ENCODE results near the gene SPSB1.
A peak's percentile ranks its signal among the peaks of the same experiment; 100 is the strongest.

SPSB1 gene

DNA sequence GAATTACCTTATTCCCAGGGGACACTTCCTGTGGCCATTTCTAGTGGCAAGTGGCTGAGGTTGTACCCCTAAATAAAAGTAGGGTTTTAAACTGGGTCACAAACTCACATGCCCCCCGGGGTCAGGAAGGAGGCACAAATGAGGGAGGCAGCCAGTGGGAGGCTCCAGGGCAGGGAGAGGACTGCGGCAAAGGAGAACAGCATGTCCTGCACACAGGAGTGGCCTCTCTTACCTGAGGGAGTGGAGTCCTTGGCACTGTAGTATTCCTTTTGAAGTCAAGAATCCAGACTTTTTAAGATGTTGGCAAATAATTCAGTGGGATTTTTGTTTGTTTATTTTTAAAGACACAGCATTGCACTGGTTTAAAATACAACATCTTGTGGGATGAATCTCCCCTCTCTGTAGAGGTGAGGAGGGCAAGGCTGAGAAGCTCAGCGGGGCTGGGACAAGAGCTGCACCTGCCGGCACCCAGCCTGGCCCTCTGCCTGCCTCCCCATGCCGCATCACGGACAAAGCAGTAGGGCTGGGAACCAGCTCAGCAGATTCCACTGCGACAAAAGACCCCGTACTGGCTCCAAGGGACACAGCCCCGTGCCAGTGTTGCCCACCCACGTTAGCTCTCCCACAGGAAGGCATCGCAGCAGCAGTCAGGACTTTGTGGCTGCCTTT lies 22.2 kb downstream of the SPSB1 start:
- H3K27me3 Mint-ChIP-seq, result no peaks in the 10 kb centered on the region
- no peaks in the 10 kb centered on the region for H3K9me3 Mint-ChIP-seq
- H3K36me3 Mint-ChIP-seq (ENCODE audit: insufficient read depth), result peaks cover 1% of the 10 kb centered on the region
- H3K4me1 Mint-ChIP-seq, result peaks cover 14% of the 10 kb centered on the region
- DNase-seq (ENCODE audit: low spot score in 2 of 2) (no peak), ATAC-seq (replicated peaks; ENCODE audit: extremely low read depth, poor library complexity, severe bottlenecking) (no peak)
- no peak overlapping the region for H3K27ac Mint-ChIP-seq (ENCODE audit: low read depth)
- H3K4me3 Mint-ChIP-seq, result peak overlapping the region; percentile 37

DNA sequence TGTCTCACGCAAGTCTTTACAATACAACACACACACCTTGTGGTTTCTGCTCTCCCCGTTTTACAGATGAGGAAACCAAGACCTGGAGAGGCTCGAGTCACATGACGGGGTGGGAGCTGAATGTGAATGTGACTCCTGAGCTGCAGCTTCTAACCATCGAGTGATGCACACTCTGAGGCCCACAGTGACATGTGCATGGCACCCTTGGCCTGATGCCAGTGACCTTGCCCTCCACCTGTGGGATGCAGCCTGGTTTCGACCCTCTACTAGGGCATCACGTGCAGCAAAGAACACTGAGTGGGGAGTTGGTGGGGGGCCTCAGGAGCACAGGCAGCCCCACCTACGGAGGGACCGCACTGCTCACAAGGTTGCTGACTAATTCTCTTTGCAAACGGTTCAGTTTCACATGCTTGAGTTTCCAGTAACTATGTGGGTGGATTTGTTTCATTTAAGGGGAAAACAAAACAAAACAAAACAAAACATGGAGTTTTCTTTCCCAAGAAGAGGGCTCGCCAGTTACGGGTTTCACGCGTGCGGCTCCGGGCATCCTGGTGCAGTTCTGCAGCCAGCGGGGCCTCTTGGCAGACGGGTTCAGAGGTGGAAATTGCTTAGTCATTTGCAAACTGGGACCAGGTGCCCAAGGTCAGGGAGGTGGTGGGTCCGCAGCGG lies 22.9 kb downstream of the SPSB1 start:
- ATAC-seq (replicated peaks; ENCODE audit: extremely low read depth, poor library complexity, severe bottlenecking) (no peak), DNase-seq (ENCODE audit: low spot score in 2 of 2) (no peak)
- H3K9me3 Mint-ChIP-seq, result no peaks in the 10 kb centered on the region
- H3K4me1 Mint-ChIP-seq, result peaks cover 14% of the 10 kb centered on the region
- no peaks in the 10 kb centered on the region for H3K27me3 Mint-ChIP-seq
- H3K36me3 Mint-ChIP-seq (ENCODE audit: insufficient read depth), result peaks cover 1% of the 10 kb centered on the region
- H3K4me3 Mint-ChIP-seq, result peak overlapping the region; percentile 27
- H3K27ac Mint-ChIP-seq (ENCODE audit: low read depth), result no peak overlapping the region

DNA sequence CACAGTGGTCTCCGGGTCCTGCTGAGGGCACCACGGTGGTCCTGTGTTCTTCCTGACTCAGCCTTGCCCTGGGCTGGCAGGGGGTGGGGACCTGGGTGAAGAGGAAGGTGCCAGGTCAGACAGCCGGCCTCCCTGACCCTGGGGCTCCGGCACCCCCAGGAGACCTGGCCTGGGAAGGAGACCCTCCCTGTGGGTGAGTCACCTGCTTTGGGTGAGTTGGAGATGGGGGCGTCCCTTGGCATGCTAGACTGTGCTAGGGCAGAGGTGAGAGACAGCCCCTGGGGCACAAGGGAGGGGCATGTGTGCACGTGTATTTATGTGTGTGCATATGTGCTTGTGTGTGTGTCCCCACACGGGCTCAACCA lies 23.4 kb downstream of the SPSB1 start:
- Mint-ChIP-seq H3K9me3 (no peaks in the 10 kb centered on the region), H3K27me3 (no peaks in the 10 kb centered on the region), H3K27ac (ENCODE audit: low read depth) (no peak overlapping the region), H3K36me3 (ENCODE audit: insufficient read depth) (peaks cover 1% of the 10 kb centered on the region), H3K4me3 (no peak overlapping the region), H3K4me1 (peaks cover 14% of the 10 kb centered on the region)
- ATAC-seq (replicated peaks; ENCODE audit: extremely low read depth, poor library complexity, severe bottlenecking), result no peak
- no peak for DNase-seq (ENCODE audit: low spot score in 2 of 2)

DNA sequence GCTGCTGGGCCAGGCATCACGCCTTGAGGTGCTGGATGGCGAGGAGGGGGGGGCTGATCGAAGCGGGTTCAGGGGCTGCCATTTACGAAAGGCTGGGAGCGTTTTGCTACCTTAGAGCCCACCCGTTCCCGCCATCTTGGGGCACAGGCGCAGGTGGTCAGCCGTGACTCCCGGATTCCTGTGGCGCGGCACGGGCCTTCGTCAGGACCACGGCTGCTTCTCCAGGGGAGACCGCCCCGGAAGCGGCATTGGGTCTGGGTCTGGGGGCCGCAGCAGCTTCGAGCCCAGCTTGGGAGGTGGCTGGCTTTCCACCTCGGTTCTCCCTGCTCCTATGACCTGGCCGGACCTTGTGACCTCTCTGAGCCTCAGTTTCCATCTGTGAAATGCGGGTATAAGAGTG lies 23.8 kb downstream of the SPSB1 start:
- H3K4me3 Mint-ChIP-seq, result no peak overlapping the region
- ATAC-seq (replicated peaks; ENCODE audit: extremely low read depth, poor library complexity, severe bottlenecking), result no peak
- peaks cover 1% of the 10 kb centered on the region for H3K36me3 Mint-ChIP-seq (ENCODE audit: insufficient read depth)
- DNase-seq (ENCODE audit: low spot score in 2 of 2), result no peak
- H3K27ac Mint-ChIP-seq (ENCODE audit: low read depth), result no peak overlapping the region
- no peaks in the 10 kb centered on the region for H3K27me3 Mint-ChIP-seq
- no peaks in the 10 kb centered on the region for H3K9me3 Mint-ChIP-seq
- peaks cover 14% of the 10 kb centered on the region for H3K4me1 Mint-ChIP-seq

DNA sequence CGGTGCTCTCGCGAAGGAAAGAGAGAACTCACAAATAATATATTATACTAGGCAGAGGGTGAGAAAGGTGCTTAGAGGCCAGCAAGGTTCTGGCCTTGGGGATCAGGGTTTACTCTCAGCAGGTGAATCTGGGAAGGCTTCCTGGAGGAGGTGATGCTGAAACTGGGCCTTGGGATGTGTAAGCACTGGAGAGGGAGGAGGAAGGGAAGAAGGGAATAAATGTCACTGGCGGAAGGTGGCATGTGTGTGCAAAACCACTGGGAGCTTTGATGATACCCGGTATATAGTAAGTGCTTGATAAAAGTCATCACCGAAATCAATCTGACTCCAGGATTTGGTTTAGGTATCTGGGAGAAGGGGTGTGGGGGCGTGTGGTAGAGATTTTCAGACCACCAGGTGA lies 24.4 kb downstream of the SPSB1 start:
- peaks cover 14% of the 10 kb centered on the region for H3K4me1 Mint-ChIP-seq
- H3K27me3 Mint-ChIP-seq, result no peaks in the 10 kb centered on the region
- H3K4me3 Mint-ChIP-seq, result no peak overlapping the region
- H3K27ac Mint-ChIP-seq (ENCODE audit: low read depth), result no peak overlapping the region
- H3K36me3 Mint-ChIP-seq (ENCODE audit: insufficient read depth), result peaks cover 1% of the 10 kb centered on the region
- no peaks in the 10 kb centered on the region for H3K9me3 Mint-ChIP-seq
- ATAC-seq (replicated peaks; ENCODE audit: extremely low read depth, poor library complexity, severe bottlenecking), result no peak
- DNase-seq (ENCODE audit: low spot score in 2 of 2), result no peak

DNA sequence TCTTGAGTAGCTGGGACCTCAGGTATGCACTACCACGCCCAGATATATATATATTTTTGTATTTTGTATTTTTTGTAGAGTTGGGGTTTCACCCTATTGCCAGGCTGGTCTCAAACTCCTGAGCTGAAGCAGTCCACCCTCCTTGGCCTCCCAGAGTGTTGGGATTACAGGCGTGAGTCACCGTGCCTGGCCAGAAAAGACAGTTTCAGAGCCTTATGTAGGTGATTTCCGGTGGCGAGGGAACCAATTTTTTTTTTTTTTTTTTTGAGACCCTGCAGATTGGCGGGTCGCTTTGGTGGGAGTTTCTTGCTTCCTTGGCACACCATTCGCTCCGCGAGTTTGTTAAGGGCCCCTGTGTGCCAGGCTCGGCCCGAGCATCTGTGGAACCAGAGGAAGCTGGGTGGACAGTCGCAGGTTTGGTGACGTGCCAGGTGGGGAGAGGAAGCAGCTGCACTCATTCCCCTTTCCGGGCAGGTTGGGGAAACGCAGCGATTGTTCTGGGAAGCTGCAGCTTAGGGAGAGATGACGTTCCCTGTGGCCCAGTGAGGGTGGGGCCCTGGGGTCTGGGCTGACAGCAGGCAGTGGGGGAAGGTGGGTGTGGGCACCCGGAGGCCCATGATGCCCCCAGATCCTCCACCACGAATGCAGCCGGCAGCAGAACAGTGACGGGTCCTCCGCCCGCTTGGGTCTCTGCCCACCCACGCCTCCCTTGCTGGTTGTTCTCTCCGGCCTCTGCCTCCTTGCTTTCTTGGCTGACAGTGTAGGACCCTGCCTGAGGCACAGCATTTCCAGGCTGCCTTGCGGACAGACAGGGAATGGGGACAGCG lies 25.1 kb downstream of the SPSB1 start:
- H3K4me3 Mint-ChIP-seq, result no peak overlapping the region
- ATAC-seq (replicated peaks; ENCODE audit: extremely low read depth, poor library complexity, severe bottlenecking), result no peak

DNA sequence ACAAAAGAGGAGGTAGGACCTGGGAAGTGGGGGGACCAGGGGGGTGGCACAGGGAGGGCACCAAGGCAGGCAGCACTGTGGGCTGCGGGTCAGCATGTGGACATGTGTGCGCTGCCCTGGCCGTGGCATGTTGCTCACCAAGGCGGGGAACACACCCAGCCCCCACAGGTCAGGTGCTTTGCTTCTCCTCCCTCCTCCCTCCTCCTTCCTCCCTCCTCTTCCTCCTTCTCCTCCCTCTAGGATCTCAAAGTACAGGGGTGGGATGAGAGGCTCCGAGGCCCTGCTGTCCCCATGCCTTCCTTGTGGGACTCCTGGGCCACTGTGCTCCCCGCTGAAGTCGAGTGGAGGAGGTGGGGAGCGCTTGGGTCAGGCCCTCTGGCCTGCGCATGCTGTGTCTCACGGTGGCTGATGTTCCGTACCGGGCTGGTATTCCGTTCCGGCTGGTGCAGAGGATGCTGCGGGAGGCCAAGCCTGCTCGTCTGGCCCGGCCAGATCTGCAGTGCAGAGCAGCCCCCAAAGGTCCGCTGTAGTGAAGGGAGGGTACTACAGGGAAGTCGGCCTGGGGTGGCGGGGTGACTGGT lies 26.6 kb downstream of the SPSB1 start:
- H3K4me1 Mint-ChIP-seq, result peaks cover 14% of the 10 kb centered on the region
- H3K4me3 Mint-ChIP-seq, result no peak overlapping the region
- H3K36me3 Mint-ChIP-seq (ENCODE audit: insufficient read depth), result peaks cover 1% of the 10 kb centered on the region
- DNase-seq (ENCODE audit: low spot score in 2 of 2) (no peak), ATAC-seq (replicated peaks; ENCODE audit: extremely low read depth, poor library complexity, severe bottlenecking) (no peak)
- H3K27me3 Mint-ChIP-seq, result no peaks in the 10 kb centered on the region
- no peaks in the 10 kb centered on the region for H3K9me3 Mint-ChIP-seq
- no peak overlapping the region for H3K27ac Mint-ChIP-seq (ENCODE audit: low read depth)

More for the DNA sequence above, 25.1 kb downstream of the SPSB1 start:
- DNase-seq (ENCODE audit: low spot score in 2 of 2), result no peak
- no peaks in the 10 kb centered on the region for H3K9me3 Mint-ChIP-seq
- no peak overlapping the region for H3K27ac Mint-ChIP-seq (ENCODE audit: low read depth)
- peaks cover 1% of the 10 kb centered on the region for H3K36me3 Mint-ChIP-seq (ENCODE audit: insufficient read depth)
- H3K27me3 Mint-ChIP-seq, result no peaks in the 10 kb centered on the region
- H3K4me1 Mint-ChIP-seq, result peaks cover 14% of the 10 kb centered on the region

DNA sequence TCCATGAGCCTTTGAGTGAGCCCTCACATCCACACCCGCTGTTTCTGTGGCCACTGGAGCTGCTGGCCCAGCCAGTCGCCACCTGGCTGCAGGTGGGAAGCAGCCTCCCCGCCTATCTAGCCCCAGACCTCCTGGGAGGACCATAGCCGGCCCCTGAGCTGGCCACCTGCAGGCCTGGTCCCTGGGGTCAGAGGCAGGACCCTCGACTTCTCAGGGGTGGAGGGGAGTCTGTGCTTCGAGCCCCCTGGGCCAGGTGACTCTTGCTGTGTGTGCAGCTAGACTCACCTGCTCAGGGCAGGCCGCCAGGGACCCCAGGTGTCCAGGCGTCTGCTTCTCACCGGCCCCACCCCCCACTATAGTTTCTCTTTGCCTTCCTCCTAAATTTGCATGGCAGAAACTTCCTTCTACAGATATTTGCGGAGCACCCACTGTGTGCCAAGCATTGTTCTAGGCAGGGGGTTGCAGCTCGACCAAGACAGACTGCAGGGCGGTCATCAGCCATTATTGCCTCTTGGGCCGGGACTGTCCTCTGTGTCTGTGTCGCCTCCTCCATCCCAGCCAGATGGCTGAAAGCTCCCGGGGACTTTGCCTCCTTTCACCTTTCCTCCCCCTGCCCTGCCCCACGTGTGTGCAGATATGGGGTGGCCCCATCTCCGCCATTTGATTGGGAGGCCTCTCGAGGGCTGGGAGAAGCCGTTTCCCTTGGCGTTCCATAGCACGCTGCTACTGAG lies 27.3 kb downstream of the SPSB1 start:
- Mint-ChIP-seq H3K36me3 (ENCODE audit: insufficient read depth) (peaks cover 1% of the 10 kb centered on the region), H3K4me3 (no peak overlapping the region), H3K4me1 (peaks cover 10% of the 10 kb centered on the region), H3K9me3 (no peaks in the 10 kb centered on the region), H3K27ac (ENCODE audit: low read depth) (no peak overlapping the region), H3K27me3 (no peaks in the 10 kb centered on the region)
- ATAC-seq (replicated peaks; ENCODE audit: extremely low read depth, poor library complexity, severe bottlenecking), result no peak
- DNase-seq (ENCODE audit: low spot score in 2 of 2), result no peak

DNA sequence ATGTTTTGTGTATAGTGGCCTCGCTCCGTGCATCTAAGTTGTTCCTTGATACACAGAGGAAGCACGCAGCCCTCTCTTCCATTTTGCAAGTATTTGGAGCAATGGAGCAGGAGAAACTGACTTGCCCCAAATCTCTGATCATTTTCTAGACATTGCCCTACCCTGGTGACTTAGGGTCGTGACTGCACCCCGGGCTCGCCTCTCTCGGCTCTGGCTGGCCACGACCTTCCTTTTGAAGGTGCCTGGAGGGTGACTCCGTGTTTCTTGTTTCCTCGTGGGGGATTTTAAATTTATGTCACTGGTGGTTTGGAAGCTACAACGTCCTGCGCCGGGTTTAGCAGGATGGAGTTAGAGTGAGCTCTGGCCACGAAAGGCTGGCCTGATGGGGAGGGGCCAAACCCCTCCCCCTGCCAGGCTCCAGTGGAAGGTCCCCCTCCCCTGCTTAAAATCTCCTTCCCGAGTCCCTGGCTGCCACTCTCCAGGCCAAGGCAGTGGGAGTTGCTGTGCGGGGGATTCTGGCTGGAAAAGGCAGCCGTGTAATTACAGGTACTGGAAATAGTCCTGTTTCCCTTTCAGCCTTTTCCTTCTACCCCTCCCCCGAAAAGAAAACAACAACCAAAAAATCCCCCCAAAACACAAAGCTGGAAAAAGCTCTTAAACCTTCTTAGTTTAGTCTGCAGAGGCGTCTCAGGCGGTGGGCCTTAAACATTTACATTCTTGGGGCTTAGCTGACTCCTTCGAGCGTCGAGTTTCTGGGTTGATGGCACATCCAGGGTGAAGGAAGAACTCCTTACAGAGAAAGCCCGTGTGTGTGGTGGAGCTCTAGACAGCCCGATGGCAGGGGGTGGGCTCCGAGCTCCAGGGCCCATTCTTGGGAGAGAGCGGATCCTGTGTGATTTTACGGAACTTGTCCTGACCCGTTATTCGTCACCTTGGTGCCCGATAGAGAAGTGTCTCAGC lies 28.1 kb downstream of the SPSB1 start:
- H3K27ac Mint-ChIP-seq (ENCODE audit: low read depth), result no peak overlapping the region
- DNase-seq (ENCODE audit: low spot score in 2 of 2) (no peak), ATAC-seq (replicated peaks; ENCODE audit: extremely low read depth, poor library complexity, severe bottlenecking) (no peak)
- H3K9me3 Mint-ChIP-seq, result no peaks in the 10 kb centered on the region
- peaks cover 1% of the 10 kb centered on the region for H3K36me3 Mint-ChIP-seq (ENCODE audit: insufficient read depth)
- H3K4me3 Mint-ChIP-seq, result no peak overlapping the region
- peaks cover 2% of the 10 kb centered on the region for H3K4me1 Mint-ChIP-seq
- no peaks in the 10 kb centered on the region for H3K27me3 Mint-ChIP-seq

DNA sequence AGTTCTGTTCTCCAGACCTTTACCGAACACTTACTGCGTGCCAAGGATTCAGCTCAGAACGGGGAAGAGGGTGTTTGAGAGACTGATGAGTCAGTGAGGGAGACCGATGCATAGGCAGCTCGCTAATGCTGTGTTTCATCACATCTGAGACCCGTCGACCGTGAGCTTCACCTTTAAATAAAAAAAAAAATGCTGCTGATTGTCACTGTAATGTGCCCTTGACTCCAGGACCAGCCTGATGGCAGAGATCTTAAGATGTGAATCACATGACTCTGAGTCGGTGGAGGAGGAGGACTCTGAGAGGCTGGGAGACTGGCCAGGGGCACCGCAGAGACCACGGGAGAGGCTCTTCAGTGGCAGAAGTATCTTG lies 28.8 kb downstream of the SPSB1 start:
- Mint-ChIP-seq H3K27me3 (no peaks in the 10 kb centered on the region), H3K36me3 (ENCODE audit: insufficient read depth) (no peaks in the 10 kb centered on the region), H3K9me3 (no peaks in the 10 kb centered on the region), H3K4me1 (no peaks in the 10 kb centered on the region), H3K27ac (ENCODE audit: low read depth) (no peak overlapping the region), H3K4me3 (no peak overlapping the region)
- no peak for ATAC-seq (replicated peaks; ENCODE audit: extremely low read depth, poor library complexity, severe bottlenecking)
- no peak for DNase-seq (ENCODE audit: low spot score in 2 of 2)

DNA sequence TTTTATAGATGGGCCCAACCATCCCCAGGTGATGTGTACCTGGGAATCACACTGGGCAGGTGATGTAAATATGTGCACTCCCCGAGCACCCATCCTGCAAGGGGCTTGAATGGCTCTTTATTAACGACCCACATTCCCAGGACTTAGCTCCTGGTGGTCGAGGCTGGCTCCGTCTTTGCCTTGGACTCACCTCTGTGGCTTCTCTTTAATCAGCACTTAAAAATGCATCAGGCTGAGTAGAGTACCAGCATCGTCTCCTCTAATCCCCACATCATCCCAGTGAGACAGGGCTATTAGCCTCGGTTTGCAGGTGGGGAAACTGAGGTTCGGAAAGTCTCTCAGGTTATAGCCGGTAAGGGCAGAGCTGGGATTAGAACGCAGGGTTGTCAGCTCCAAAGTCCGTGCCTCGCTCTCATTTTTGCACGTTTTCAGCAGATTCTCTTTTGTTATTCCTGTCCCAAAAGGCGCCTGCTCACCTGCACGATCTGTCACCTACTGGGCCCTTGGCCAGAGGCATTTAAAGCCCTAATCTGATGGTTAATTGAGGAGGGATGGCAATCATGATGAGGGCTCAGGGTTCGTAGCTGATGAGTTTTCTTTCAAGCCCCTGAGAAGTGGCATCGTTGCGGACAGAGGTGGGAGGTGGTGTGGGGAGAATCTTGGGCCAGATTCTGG lies 29.4 kb downstream of the SPSB1 start:
- DNase-seq (ENCODE audit: low spot score in 2 of 2) (no peak), ATAC-seq (replicated peaks; ENCODE audit: extremely low read depth, poor library complexity, severe bottlenecking) (no peak)
- no peaks in the 10 kb centered on the region for H3K4me1 Mint-ChIP-seq
- H3K9me3 Mint-ChIP-seq, result no peaks in the 10 kb centered on the region
- no peaks in the 10 kb centered on the region for H3K36me3 Mint-ChIP-seq (ENCODE audit: insufficient read depth)
- H3K27me3 Mint-ChIP-seq, result no peaks in the 10 kb centered on the region
- no peak overlapping the region for H3K27ac Mint-ChIP-seq (ENCODE audit: low read depth)
- no peak overlapping the region for H3K4me3 Mint-ChIP-seq

All from central memory CD8-positive, alpha-beta T cell (primary cell).